Nephron (organoid): Measurements from ENCODE around the gene RAB12.

Experiments used
- H3K27ac Mint-ChIP-seq, 3 experiments: 2 replicates each; pipeline ENCODE4 v1.8.0; 2020; ENCODE audit warnings: mixed read lengths in 3 of 3, mild to moderate bottlenecking in 2 of 3, moderate library complexity in 1 of 3
- H3K27me3 Mint-ChIP-seq: 2 replicates; pipeline ENCODE4 v1.8.0; 2021; ENCODE audit warnings: low read depth, mild to moderate bottlenecking, moderate library complexity, mixed read lengths
- H3K36me3 Mint-ChIP-seq: 2 replicates; pipeline ENCODE4 v1.8.0; 2020; ENCODE audit warnings: low read depth, mixed read lengths
- H3K4me1 Mint-ChIP-seq: 2 replicates; pipeline ENCODE4 v1.8.0; 2020; ENCODE audit warnings: mixed read lengths
- H3K4me3 Mint-ChIP-seq, 3 experiments: 2 replicates each; pipeline ENCODE4 v1.8.0; 2020; ENCODE audit warnings: mild to moderate bottlenecking in 3 of 3, mixed read lengths in 3 of 3, moderate library complexity in 2 of 3
- H3K9me3 Mint-ChIP-seq: 2 replicates; pipeline ENCODE4 v1.8.0; 2020; ENCODE audit warnings: mixed read lengths
- CTCF ChIP-seq, 3 experiments: fragments of 200-600 bp; sonication (generic); IDR thresholded peaks; one replicate each; pipeline ENCODE4 v1.5.0; 2021; ENCODE audit warnings: antibody characterized with exemption in 3 of 3; ENCODE audit not compliant: unreplicated experiment in 3 of 3

The RAB12 gene

GRCh38 chr18:8602040-8602439 is 7.2 kb upstream of the RAB12 start:
- Mint-ChIP-seq H3K27ac (no peak overlapping the region), H3K4me1 (no peaks in the 10 kb centered on the region), H3K9me3 (no peaks in the 10 kb centered on the region), H3K4me3 (no peak overlapping the region), H3K36me3 (no peaks in the 10 kb centered on the region), H3K27me3 (peaks cover 16% of the 10 kb centered on the region)
- TF ChIP-seq CTCF (IDR thresholded peaks at IDR 0.05; ENCODE audit: unreplicated experiment in 3 of 3), result no peak

- peaks cover 3% of the 10 kb centered on the region for H3K4me1 Mint-ChIP-seq
- H3K27ac Mint-ChIP-seq, result no peak overlapping the region
- no peaks in the 10 kb centered on the region for H3K36me3 Mint-ChIP-seq
- no peak for TF ChIP-seq CTCF (IDR thresholded peaks at IDR 0.05; ENCODE audit: unreplicated experiment in 3 of 3)
- H3K27me3 Mint-ChIP-seq, result peaks cover 16% of the 10 kb centered on the region
- no peaks in the 10 kb centered on the region for H3K9me3 Mint-ChIP-seq
- H3K4me3 Mint-ChIP-seq, result no peak overlapping the region
Measured at GRCh38 chr18:8602557-8602956, 6.7 kb upstream of the RAB12 start.

DNA sequence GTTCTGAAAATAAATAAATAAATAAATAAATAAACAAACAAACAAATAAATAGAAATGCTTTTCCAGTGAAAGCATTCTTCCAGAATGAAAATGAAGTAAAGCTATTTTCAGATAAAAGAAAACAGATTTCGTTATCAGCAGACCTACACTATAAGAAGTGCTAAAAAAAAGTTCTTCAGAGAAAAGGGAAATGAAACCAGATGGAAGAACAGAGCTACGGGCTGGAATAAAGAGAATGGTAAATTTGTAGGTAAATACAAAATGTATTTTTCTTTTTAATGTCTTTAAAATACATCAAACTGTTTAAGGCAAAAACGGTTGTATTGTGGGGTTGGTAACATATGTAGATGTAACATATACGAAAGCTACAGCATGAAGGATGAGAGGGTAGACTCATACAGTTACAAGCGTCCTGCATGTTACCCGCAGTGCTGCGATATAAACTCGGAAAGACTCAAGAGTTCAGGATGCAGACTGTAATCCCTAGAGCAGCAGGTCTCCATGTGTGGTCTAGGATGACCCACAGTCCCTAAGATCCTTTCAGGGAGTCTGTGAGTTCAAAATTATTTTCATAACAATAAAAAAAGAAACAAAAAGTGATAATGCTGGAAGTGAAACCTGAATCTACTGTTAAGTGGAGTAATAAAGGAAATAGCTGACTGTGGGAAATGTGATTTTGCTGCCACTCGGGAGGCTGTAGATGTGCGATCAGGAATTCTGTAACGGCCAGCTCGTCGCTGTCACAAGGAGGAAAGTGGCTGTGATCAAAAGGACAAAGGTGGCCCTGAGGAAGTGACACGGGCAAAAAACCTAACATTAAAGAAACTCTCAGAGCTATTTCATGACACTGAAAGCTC is 5.3 kb upstream of the RAB12 start:
- peaks cover 16% of the 10 kb centered on the region for H3K27me3 Mint-ChIP-seq
- H3K9me3 Mint-ChIP-seq, result no peaks in the 10 kb centered on the region
- peaks cover 16% of the 10 kb centered on the region for H3K4me1 Mint-ChIP-seq
- no peak for TF ChIP-seq CTCF (IDR thresholded peaks at IDR 0.05; ENCODE audit: unreplicated experiment in 3 of 3)
- H3K27ac Mint-ChIP-seq, result no peak overlapping the region
- peak overlapping the region in 1 of 3 experiments; percentile 28 for H3K4me3 Mint-ChIP-seq
- no peaks in the 10 kb centered on the region for H3K36me3 Mint-ChIP-seq

GRCh38 chr18:8605974-8606373 is 3.3 kb upstream of the RAB12 start:
- TF ChIP-seq CTCF (IDR thresholded peaks at IDR 0.05; ENCODE audit: unreplicated experiment in 3 of 3), result no peak
- Mint-ChIP-seq H3K27me3 (peaks cover 16% of the 10 kb centered on the region), H3K4me1 (peaks cover 23% of the 10 kb centered on the region)

DNA sequence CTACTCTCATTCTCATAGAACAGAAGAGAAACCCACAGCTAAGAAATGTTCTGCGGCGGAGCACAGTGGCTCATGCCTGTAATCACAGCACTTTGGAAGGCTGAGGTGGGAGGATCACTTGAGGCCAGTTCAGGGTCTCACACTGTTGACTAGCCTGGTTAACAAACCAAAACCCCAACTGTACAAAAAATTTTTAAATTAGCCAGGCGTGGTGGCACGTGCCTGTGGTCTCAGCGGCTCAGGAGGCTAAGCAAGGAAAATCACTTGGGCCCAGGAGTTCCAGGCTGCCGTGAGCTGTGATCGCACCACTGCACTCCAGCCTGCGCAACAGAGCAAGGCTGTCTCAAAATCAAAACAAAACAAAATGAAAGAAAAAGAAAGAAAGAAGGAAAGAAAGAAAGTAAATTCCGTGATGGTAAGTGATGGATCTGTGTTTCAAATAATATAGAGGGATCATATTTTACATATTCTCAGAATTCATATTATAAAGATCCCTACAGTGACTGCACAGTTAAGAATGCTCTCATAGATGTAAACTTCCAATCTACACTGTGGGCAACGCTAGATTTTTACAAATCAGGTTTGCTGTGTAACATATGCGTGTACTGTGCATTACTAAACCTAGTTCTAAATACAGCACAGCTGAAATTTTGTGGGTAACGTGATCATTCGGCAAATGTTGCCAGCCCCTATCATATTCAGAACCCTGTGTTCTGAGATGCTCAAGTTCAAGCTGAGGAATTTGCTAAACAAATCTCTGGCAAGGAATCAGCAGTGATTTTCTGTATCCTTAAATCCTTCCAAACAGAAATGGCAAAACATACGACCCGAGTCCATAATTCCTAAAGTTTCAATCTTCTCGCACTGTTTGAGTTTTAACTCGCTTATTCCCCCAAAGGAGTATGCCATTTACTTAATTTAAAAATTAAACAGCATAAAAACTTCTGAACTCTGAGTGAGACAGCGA is 1.2 kb upstream of the RAB12 start:
- Mint-ChIP-seq H3K27me3 (peaks cover 4% of the 10 kb centered on the region), H3K9me3 (no peaks in the 10 kb centered on the region), H3K4me1 (peaks cover 38% of the 10 kb centered on the region), H3K4me3 (peak overlapping the region; percentile 89 to 92 (median 91)), H3K27ac (peak overlapping the region; percentile 79 to 91 (median 90)), H3K36me3 (peaks cover 5% of the 10 kb centered on the region)
- TF ChIP-seq CTCF (IDR thresholded peaks at IDR 0.05; ENCODE audit: unreplicated experiment in 3 of 3), result no peak

More at GRCh38 chr18:8605974-8606373, 3.3 kb upstream of the RAB12 start:
- H3K4me3 Mint-ChIP-seq, result peak overlapping the region in 1 of 3 experiments; percentile 17
- no peak overlapping the region for H3K27ac Mint-ChIP-seq
- no peaks in the 10 kb centered on the region for H3K9me3 Mint-ChIP-seq
- H3K36me3 Mint-ChIP-seq, result no peaks in the 10 kb centered on the region
